Measurements from ENCODE around the gene C1QB.
"Not testable (repeated sequence)": the region's sequence is repeated elsewhere in the genome, so short reads cannot be mapped to it uniquely, and the experiment has no call there.

The C1QB gene

GRCh38 chr1:22688466-22688865 is 35.4 kb downstream of the C1QB start:
- Histone ChIP-seq H3K4me1 (ENCODE audit: control insufficient read depth, low read depth, low read length) (no peaks in the 10 kb centered on the region), H3K4me3 (ENCODE audit: low read length) (no peak overlapping the region), H3K9ac (ENCODE audit: low read length) (no peak overlapping the region), H3K9me3 (ENCODE audit: control insufficient read depth, low read depth, low read length) (no peaks in the 10 kb centered on the region), H3K27ac (ENCODE audit: low read length) (no peak overlapping the region), H3K27me3 (ENCODE audit: control insufficient read depth, insufficient read depth, low read length) (no peaks in the 10 kb centered on the region), H3K36me3 (ENCODE audit: control insufficient read depth, low read depth, low read length) (no peaks in the 10 kb centered on the region)

GRCh38 chr1:22689505-22689904 is 36.5 kb downstream of the C1QB start:
- H3K27me3 ChIP-seq (ENCODE audit: control insufficient read depth, insufficient read depth, low read length), result no peaks in the 10 kb centered on the region

GRCh38 chr1:22691031-22691753 is 38.2 kb downstream of the C1QB start:
- H3K4me1 ChIP-seq (ENCODE audit: control insufficient read depth, low read depth, low read length), result no peaks in the 10 kb centered on the region
- no peaks in the 10 kb centered on the region for H3K36me3 ChIP-seq (ENCODE audit: control insufficient read depth, low read depth, low read length)
- H3K27me3 ChIP-seq (ENCODE audit: control insufficient read depth, insufficient read depth, low read length), result no peaks in the 10 kb centered on the region
- no peak overlapping the region for H3K27ac ChIP-seq (ENCODE audit: low read length)
- no peak overlapping the region for H3K9ac ChIP-seq (ENCODE audit: low read length)
- H3K4me3 ChIP-seq (ENCODE audit: low read length), result no peak overlapping the region
- H3K9me3 ChIP-seq (ENCODE audit: control insufficient read depth, low read depth, low read length), result no peaks in the 10 kb centered on the region

More at GRCh38 chr1:22689505-22689904, 36.5 kb downstream of the C1QB start:
- no peaks in the 10 kb centered on the region for H3K4me1 ChIP-seq (ENCODE audit: control insufficient read depth, low read depth, low read length)
- no peak overlapping the region for H3K27ac ChIP-seq (ENCODE audit: low read length)
- H3K4me3 ChIP-seq (ENCODE audit: low read length), result no peak overlapping the region
- no peaks in the 10 kb centered on the region for H3K9me3 ChIP-seq (ENCODE audit: control insufficient read depth, low read depth, low read length)
- no peak overlapping the region for H3K9ac ChIP-seq (ENCODE audit: low read length)
- H3K36me3 ChIP-seq (ENCODE audit: control insufficient read depth, low read depth, low read length), result no peaks in the 10 kb centered on the region

GRCh38 chr1:22694172-22694571 is 41.1 kb downstream of the C1QB start:
- Histone ChIP-seq H3K4me3 (ENCODE audit: low read length) (no peak overlapping the region), H3K36me3 (ENCODE audit: control insufficient read depth, low read depth, low read length) (no peaks in the 10 kb centered on the region), H3K27me3 (ENCODE audit: control insufficient read depth, insufficient read depth, low read length) (no peaks in the 10 kb centered on the region), H3K27ac (ENCODE audit: low read length) (no peak overlapping the region), H3K9me3 (ENCODE audit: control insufficient read depth, low read depth, low read length) (no peaks in the 10 kb centered on the region), H3K4me1 (ENCODE audit: control insufficient read depth, low read depth, low read length) (no peaks in the 10 kb centered on the region), H3K9ac (ENCODE audit: low read length) (no peak overlapping the region)

- H3K27me3 ChIP-seq (ENCODE audit: control insufficient read depth, insufficient read depth, low read length), result no peaks in the 10 kb centered on the region
- H3K4me1 ChIP-seq (ENCODE audit: control insufficient read depth, low read depth, low read length), result no peaks in the 10 kb centered on the region
- no peaks in the 10 kb centered on the region for H3K9me3 ChIP-seq (ENCODE audit: control insufficient read depth, low read depth, low read length)
- no peak overlapping the region for H3K27ac ChIP-seq (ENCODE audit: low read length)
- H3K9ac ChIP-seq (ENCODE audit: low read length), result no peak overlapping the region
- no peak overlapping the region for H3K4me3 ChIP-seq (ENCODE audit: low read length)
- no peaks in the 10 kb centered on the region for H3K36me3 ChIP-seq (ENCODE audit: control insufficient read depth, low read depth, low read length)
Observed at GRCh38 chr1:22696610-22697009, 43.6 kb downstream of the C1QB start.

- H3K27me3 ChIP-seq (ENCODE audit: control insufficient read depth, insufficient read depth, low read length), result no peaks in the 10 kb centered on the region
- no peaks in the 10 kb centered on the region for H3K9me3 ChIP-seq (ENCODE audit: control insufficient read depth, low read depth, low read length)
- H3K36me3 ChIP-seq (ENCODE audit: control insufficient read depth, low read depth, low read length), result no peaks in the 10 kb centered on the region
- no peak overlapping the region for H3K9ac ChIP-seq (ENCODE audit: low read length)
- no peak overlapping the region for H3K27ac ChIP-seq (ENCODE audit: low read length)
- H3K4me1 ChIP-seq (ENCODE audit: control insufficient read depth, low read depth, low read length), result no peaks in the 10 kb centered on the region
- no peak overlapping the region for H3K4me3 ChIP-seq (ENCODE audit: low read length)
Observed at GRCh38 chr1:22697980-22698379, 44.9 kb downstream of the C1QB start.

GRCh38 chr1:22699681-22700520 is 46.9 kb downstream of the C1QB start:
- H3K9me3 ChIP-seq (ENCODE audit: control insufficient read depth, low read depth, low read length), result no peaks in the 10 kb centered on the region
- no peak overlapping the region for H3K4me3 ChIP-seq (ENCODE audit: low read length)
- H3K27me3 ChIP-seq (ENCODE audit: control insufficient read depth, insufficient read depth, low read length), result no peaks in the 10 kb centered on the region
- H3K27ac ChIP-seq (ENCODE audit: low read length), result no peak overlapping the region
- no peaks in the 10 kb centered on the region for H3K36me3 ChIP-seq (ENCODE audit: control insufficient read depth, low read depth, low read length)
- H3K9ac ChIP-seq (ENCODE audit: low read length), result no peak overlapping the region
- H3K4me1 ChIP-seq (ENCODE audit: control insufficient read depth, low read depth, low read length), result no peaks in the 10 kb centered on the region

- Histone ChIP-seq H3K27me3 (ENCODE audit: control insufficient read depth, insufficient read depth, low read length) (no peaks in the 10 kb centered on the region), H3K36me3 (ENCODE audit: control insufficient read depth, low read depth, low read length) (no peaks in the 10 kb centered on the region), H3K9ac (ENCODE audit: low read length) (no peak overlapping the region), H3K4me1 (ENCODE audit: control insufficient read depth, low read depth, low read length) (no peaks in the 10 kb centered on the region), H3K4me3 (ENCODE audit: low read length) (no peak overlapping the region), H3K9me3 (ENCODE audit: control insufficient read depth, low read depth, low read length) (no peaks in the 10 kb centered on the region), H3K27ac (ENCODE audit: low read length) (no peak overlapping the region)
Observed at GRCh38 chr1:22702296-22703085, 49.5 kb downstream of the C1QB start.

- Histone ChIP-seq H3K9me3 (ENCODE audit: control insufficient read depth, low read depth, low read length) (no peaks in the 10 kb centered on the region), H3K27ac (ENCODE audit: low read length) (no peak overlapping the region), H3K36me3 (ENCODE audit: control insufficient read depth, low read depth, low read length) (no peaks in the 10 kb centered on the region), H3K9ac (ENCODE audit: low read length) (no peak overlapping the region), H3K4me1 (ENCODE audit: control insufficient read depth, low read depth, low read length) (no peaks in the 10 kb centered on the region), H3K27me3 (ENCODE audit: control insufficient read depth, insufficient read depth, low read length) (peaks cover 4% of the 10 kb centered on the region), H3K4me3 (ENCODE audit: low read length) (no peak overlapping the region)
Observed at GRCh38 chr1:22704440-22705067, 51.5 kb downstream of the C1QB start.

GRCh38 chr1:22705586-22705985 is 52.5 kb downstream of the C1QB start:
- H3K9me3 ChIP-seq (ENCODE audit: control insufficient read depth, low read depth, low read length), result no peaks in the 10 kb centered on the region
- H3K4me1 ChIP-seq (ENCODE audit: control insufficient read depth, low read depth, low read length), result no peaks in the 10 kb centered on the region
- H3K27ac ChIP-seq (ENCODE audit: low read length), result no peak overlapping the region
- peaks cover 7% of the 10 kb centered on the region for H3K27me3 ChIP-seq (ENCODE audit: control insufficient read depth, insufficient read depth, low read length)
- no peak overlapping the region for H3K9ac ChIP-seq (ENCODE audit: low read length)
- no peaks in the 10 kb centered on the region for H3K36me3 ChIP-seq (ENCODE audit: control insufficient read depth, low read depth, low read length)
- H3K4me3 ChIP-seq (ENCODE audit: low read length), result no peak overlapping the region

- H3K27me3 ChIP-seq (ENCODE audit: control insufficient read depth, insufficient read depth, low read length); H3K9me3 ChIP-seq (ENCODE audit: control insufficient read depth, low read depth, low read length); H3K9ac ChIP-seq (ENCODE audit: low read length); H3K36me3 ChIP-seq (ENCODE audit: control insufficient read depth, low read depth, low read length); H3K27ac ChIP-seq (ENCODE audit: low read length); H3K4me3 ChIP-seq (ENCODE audit: low read length); H3K4me1 ChIP-seq (ENCODE audit: control insufficient read depth, low read depth, low read length): not testable (repeated sequence)
Observed at GRCh38 chr1:22706100-22706499, 53.1 kb downstream of the C1QB start.
